ENCODE data around the gene MTX1.

DNA sequence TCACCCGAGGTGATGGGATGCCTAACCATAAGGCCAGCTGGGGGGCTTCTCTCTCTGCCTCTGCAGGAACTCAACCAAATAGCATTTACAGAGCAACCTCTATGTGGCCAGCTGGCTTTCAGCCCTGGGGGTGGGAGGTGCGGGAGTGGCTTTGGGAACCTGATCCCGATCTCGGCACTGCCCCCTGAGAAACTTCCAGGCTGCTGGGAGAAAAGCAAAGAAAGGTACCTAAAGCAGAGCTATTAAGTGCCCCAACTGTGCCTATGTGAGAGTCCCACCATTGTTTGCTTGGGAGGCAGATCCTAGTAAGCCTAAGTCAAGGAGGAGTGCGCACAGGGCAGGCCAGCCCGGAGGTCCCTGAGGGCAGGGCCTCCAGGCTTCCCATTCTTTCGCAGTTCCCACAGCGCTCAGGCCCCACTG lies 42.4 kb upstream of the MTX1 start:
- TF ChIP-seq TP53 (CRISPR knock-in tag; IDR thresholded peaks at IDR 0.05) = no peak
- no peak for TF ChIP-seq CEBPB (IDR thresholded peaks at IDR 0.05)
- TF ChIP-seq, protein P1, sequence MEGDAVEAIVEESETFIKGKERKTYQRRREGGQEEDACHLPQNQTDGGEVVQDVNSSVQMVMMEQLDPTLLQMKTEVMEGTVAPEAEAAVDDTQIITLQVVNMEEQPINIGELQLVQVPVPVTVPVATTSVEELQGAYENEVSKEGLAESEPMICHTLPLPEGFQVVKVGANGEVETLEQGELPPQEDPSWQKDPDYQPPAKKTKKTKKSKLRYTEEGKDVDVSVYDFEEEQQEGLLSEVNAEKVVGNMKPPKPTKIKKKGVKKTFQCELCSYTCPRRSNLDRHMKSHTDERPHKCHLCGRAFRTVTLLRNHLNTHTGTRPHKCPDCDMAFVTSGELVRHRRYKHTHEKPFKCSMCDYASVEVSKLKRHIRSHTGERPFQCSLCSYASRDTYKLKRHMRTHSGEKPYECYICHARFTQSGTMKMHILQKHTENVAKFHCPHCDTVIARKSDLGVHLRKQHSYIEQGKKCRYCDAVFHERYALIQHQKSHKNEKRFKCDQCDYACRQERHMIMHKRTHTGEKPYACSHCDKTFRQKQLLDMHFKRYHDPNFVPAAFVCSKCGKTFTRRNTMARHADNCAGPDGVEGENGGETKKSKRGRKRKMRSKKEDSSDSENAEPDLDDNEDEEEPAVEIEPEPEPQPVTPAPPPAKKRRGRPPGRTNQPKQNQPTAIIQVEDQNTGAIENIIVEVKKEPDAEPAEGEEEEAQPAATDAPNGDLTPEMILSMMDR (IDR thresholded peaks at IDR 0.05) = no peak
- TF ChIP-seq JUN (IDR thresholded peaks at IDR 0.05) = no peak
- TF ChIP-seq EHMT2 (IDR thresholded peaks at IDR 0.05; ENCODE audit: low read depth) = no peak
- TF ChIP-seq POLR2A (IDR thresholded peaks at IDR 0.05; ENCODE audit: low read length) = no peak
- no peak for TF ChIP-seq FOSL2 (IDR thresholded peaks at IDR 0.05)
- TF ChIP-seq FOSL2 (CRISPR knock-in tag; IDR thresholded peaks at IDR 0.05) = no peak
- no peak for TF ChIP-seq ZNF302 (CRISPR knock-in tag; IDR thresholded peaks at IDR 0.05)
- no peak for TF ChIP-seq PHF8 (IDR thresholded peaks at IDR 0.05; ENCODE audit: borderline replicate concordance, low read depth)
- TF ChIP-seq, protein P2, sequence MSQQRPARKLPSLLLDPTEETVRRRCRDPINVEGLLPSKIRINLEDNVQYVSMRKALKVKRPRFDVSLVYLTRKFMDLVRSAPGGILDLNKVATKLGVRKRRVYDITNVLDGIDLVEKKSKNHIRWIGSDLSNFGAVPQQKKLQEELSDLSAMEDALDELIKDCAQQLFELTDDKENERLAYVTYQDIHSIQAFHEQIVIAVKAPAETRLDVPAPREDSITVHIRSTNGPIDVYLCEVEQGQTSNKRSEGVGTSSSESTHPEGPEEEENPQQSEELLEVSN (IDR thresholded peaks at IDR 0.05; ENCODE audit: borderline replicate concordance, low read depth) = no peak
- no peak for TF ChIP-seq EP300 (IDR thresholded peaks at IDR 0.05)
- TF ChIP-seq MAZ (IDR thresholded peaks at IDR 0.05; ENCODE audit: borderline replicate concordance, low read depth, low read length) = no peak
- TF ChIP-seq, protein P3, sequence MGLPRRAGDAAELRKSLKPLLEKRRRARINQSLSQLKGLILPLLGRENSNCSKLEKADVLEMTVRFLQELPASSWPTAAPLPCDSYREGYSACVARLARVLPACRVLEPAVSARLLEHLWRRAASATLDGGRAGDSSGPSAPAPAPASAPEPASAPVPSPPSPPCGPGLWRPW (IDR thresholded peaks at IDR 0.05) = no peak
